HG03442 (cell line): ENCODE data around the gene EIF4ENIF1.
A peak's percentile ranks its signal among the peaks of the same experiment; 100 is the strongest.
"Not testable (repeated sequence)": the region's sequence is repeated elsewhere in the genome, so short reads cannot be mapped to it uniquely, and the experiment has no call there.

ENCODE experiments used
- ATAC-seq: cut with Tn5 transposase; IDR thresholded peaks from one replicate; pipeline ENCODE4 v1.9.1; 2021; ENCODE audit warnings: mild to moderate bottlenecking, moderate library complexity; ENCODE audit not compliant: unreplicated experiment

EIF4ENIF1 gene

GRCh38 chr22:31446208-31446607, 43.4 kb downstream of the EIF4ENIF1 start:
- ATAC-seq, result no peak

- no peak for ATAC-seq
These were observed 44.0 kb downstream of the EIF4ENIF1 start for GRCh38 chr22:31445642-31446041.

- ATAC-seq, result no peak
These were observed 46.1 kb downstream of the EIF4ENIF1 start for GRCh38 chr22:31443516-31443915.

- no peak for ATAC-seq
These were observed 46.7 kb downstream of the EIF4ENIF1 start for GRCh38 chr22:31442768-31443489.

- no peak for ATAC-seq
These were observed 48.0 kb downstream of the EIF4ENIF1 start for GRCh38 chr22:31441652-31442051.

- ATAC-seq, result no peak
These were observed 49.0 kb downstream of the EIF4ENIF1 start for GRCh38 chr22:31440681-31441080.

GRCh38 chr22:31439808-31440207, 49.8 kb downstream of the EIF4ENIF1 start:
- no peak for ATAC-seq

- no peak for ATAC-seq
These were observed 53.5 kb downstream of the EIF4ENIF1 start for GRCh38 chr22:31436132-31436531.

- ATAC-seq, result no peak
These were observed 57.7 kb downstream of the EIF4ENIF1 start for GRCh38 chr22:31431950-31432349.

GRCh38 chr22:31425331-31426050, 64.2 kb downstream of the EIF4ENIF1 start:
- no peak for ATAC-seq

GRCh38 chr22:31402350-31402749, 87.3 kb downstream of the EIF4ENIF1 start:
- not testable (repeated sequence) for ATAC-seq

GRCh38 chr22:31400023-31400397, 89.6 kb downstream of the EIF4ENIF1 start:
- ATAC-seq, result no peak

GRCh38 chr22:31399211-31400022, 90.2 kb downstream of the EIF4ENIF1 start, which contains the start of gene DRG1:
DRG1 (plus strand) TSS chr22:31399604; CDS start chr22:31399684, 80 bp downstream.
- ATAC-seq, result peak; percentile 93

- no peak for ATAC-seq
These were observed 91.4 kb downstream of the EIF4ENIF1 start for GRCh38 chr22:31398231-31398630.

- ATAC-seq, result no peak
These were observed 95.3 kb downstream of the EIF4ENIF1 start for GRCh38 chr22:31394326-31394725.

- ATAC-seq, result no peak
These were observed 95.7 kb downstream of the EIF4ENIF1 start for GRCh38 chr22:31393893-31394292.
